ACC112 (cell line): ENCODE measurements around the gene FARP2.

Source experiments
- H2AFZ ChIP-seq: fragments of 200-600 bp; sonication (generic); one replicate; pipeline ENCODE4 v1.6.0; 2017; ENCODE audit warnings: antibody characterized with exemption, low read length; ENCODE audit not compliant: unreplicated experiment
- H3K27ac ChIP-seq: fragments of 200-600 bp; sonication (generic); 2 replicates; pipeline ENCODE4 v1.5.1; 2014; ENCODE audit warnings: low read depth, mild to moderate bottlenecking, antibody characterized with exemption, low read length, moderate library complexity
- H3K27me3 ChIP-seq: fragments of 200-600 bp; sonication (generic); 2 replicates; pipeline ENCODE4 v1.6.1; 2014; ENCODE audit warnings: mild to moderate bottlenecking, antibody characterized with exemption, low read length, moderate library complexity, mixed read lengths; ENCODE audit not compliant: insufficient read depth
- H3K36me3 ChIP-seq: fragments of 200-600 bp; sonication (generic); 2 replicates; pipeline ENCODE4 v1.6.1; 2016; ENCODE audit warnings: mild to moderate bottlenecking, antibody characterized with exemption, low read length, moderate library complexity, mixed read lengths; ENCODE audit not compliant: insufficient read depth
- H3K4me1 ChIP-seq: fragments of 200-600 bp; sonication (generic); one replicate; pipeline ENCODE4 v1.6.1; 2016; ENCODE audit warnings: low read length, mixed read lengths; ENCODE audit not compliant: insufficient read depth, unreplicated experiment, control insufficient read depth
- H3K4me3 ChIP-seq: fragments of 200-600 bp; sonication (generic); 2 replicates; pipeline ENCODE4 v1.5.1; 2014; ENCODE audit warnings: mild to moderate bottlenecking, low read depth, low read length
- H3K79me2 ChIP-seq: fragments of 200-600 bp; sonication (generic); one replicate; pipeline ENCODE4 v1.6.0; 2016; ENCODE audit warnings: low read length; ENCODE audit not compliant: control insufficient read depth, unreplicated experiment, insufficient read depth

Gene FARP2

DNA sequence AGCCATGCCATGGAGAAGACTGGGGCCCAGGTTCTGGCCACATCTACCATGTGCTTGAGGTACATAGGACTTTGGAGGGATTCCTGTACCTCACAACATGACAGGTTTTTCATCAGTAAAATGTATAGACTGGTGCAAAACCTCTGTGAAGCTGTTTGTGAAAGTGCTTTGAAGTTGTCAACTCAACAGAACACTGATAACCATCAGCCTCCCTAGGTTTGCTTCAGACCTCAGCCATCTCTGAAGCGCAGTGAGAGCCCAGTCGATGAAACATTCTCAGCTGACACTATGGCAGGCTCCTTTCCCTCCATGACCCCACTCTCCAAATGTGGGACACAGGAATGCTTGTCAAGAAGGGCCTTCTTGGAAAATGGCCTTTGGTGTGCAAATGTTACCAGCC lies 113.7 kb downstream of the FARP2 start:
- no peak overlapping the region for H3K4me3 ChIP-seq
- no peak overlapping the region for H3K27ac ChIP-seq
- H2AFZ ChIP-seq = no peak overlapping the region
- H3K79me2 ChIP-seq = no peaks in the 10 kb centered on the region
- no peaks in the 10 kb centered on the region for H3K4me1 ChIP-seq
- H3K27me3 ChIP-seq = peaks cover 3% of the 10 kb centered on the region; the same call in 1 of the 2 replicates
- H3K36me3 ChIP-seq = no peaks in the 10 kb centered on the region

DNA sequence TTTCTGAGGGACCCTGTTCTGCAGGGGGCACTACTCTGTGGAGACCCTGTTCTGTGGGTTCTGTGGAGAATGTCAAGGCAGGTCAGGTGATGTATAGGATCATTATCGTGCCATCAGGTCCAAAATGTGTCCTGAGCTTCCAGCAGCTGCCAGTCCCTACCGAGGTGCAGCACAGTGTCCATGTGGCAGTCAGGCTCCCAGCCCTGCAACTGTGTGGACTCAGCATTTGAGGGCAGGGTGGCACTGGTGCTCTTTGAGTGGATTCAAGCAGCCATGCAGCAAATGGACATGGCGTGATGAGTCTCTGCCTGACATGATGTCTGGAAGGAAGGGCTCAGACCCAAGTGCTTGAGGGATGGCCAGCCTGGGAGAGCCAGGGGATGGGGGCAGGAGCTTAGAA lies 117.3 kb downstream of the FARP2 start:
- Histone ChIP-seq H3K4me1 (no peaks in the 10 kb centered on the region), H2AFZ (no peak overlapping the region), H3K36me3 (no peaks in the 10 kb centered on the region), H3K4me3 (no peak overlapping the region), H3K27ac (no peak overlapping the region), H3K79me2 (no peaks in the 10 kb centered on the region), H3K27me3 (peaks cover 3% of the 10 kb centered on the region; the same call in 1 of the 2 replicates)

DNA sequence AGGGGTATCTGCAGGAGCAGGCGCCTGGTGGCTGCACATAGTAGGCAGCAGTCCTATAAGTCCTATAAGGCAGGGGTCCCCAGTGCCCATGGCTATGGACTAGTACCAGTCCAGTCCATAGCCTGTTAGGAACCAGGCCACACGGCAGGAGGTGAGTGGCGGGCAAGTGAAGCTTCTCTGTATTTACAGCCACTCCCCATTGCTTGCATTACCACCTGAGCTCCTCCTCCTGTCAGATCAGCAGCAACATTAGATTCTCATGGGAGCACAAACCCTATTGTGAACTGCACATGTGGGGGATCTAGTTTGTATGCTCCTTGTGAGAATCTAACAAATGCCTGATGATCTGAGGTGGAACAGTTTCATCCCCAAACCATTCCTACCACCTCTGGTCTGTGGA lies 119.2 kb downstream of the FARP2 start:
- H3K36me3 ChIP-seq = no peaks in the 10 kb centered on the region
- H3K4me1 ChIP-seq = no peaks in the 10 kb centered on the region
- peaks cover 3% of the 10 kb centered on the region; the same call in 1 of the 2 replicates for H3K27me3 ChIP-seq
- H3K4me3 ChIP-seq = no peak overlapping the region
- no peak overlapping the region for H2AFZ ChIP-seq
- H3K27ac ChIP-seq = no peak overlapping the region
- H3K79me2 ChIP-seq = no peaks in the 10 kb centered on the region

DNA sequence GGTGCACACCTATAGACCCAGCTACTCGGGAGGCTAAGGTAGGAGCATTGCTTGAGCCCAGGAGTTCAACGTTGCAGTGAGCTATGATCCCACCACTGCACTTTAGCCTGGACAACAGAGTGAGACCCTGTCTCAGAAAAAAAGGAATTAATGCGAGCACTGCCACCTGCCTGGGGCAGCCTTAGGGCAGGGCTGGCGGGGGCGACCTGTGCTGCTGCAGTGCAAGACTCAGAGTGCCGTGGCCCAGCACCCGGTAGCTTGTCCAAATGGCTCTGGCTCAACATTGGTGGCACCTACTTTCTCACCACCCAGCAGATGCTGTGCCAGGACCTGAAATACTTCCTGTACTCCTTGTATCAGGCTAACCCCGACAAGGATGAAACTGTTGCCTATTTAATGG lies 122.1 kb downstream of the FARP2 start:
- no peak overlapping the region for H3K4me3 ChIP-seq
- no peak overlapping the region for H2AFZ ChIP-seq
- no peaks in the 10 kb centered on the region for H3K4me1 ChIP-seq
- H3K27me3 ChIP-seq = no peaks in the 10 kb centered on the region
- no peaks in the 10 kb centered on the region for H3K36me3 ChIP-seq
- no peaks in the 10 kb centered on the region for H3K79me2 ChIP-seq
- no peak overlapping the region for H3K27ac ChIP-seq

GRCh38 chr2:241479026-241479898 lies 123.2 kb downstream of the FARP2 start:
- H3K36me3 ChIP-seq = no peaks in the 10 kb centered on the region

GRCh38 chr2:241481687-241482086 lies 125.6 kb downstream of the FARP2 start:
- no peaks in the 10 kb centered on the region for H3K36me3 ChIP-seq
- no peak overlapping the region for H3K4me3 ChIP-seq
- no peaks in the 10 kb centered on the region for H3K27me3 ChIP-seq
- no peaks in the 10 kb centered on the region for H3K4me1 ChIP-seq
- no peak overlapping the region for H3K27ac ChIP-seq
- no peaks in the 10 kb centered on the region for H3K79me2 ChIP-seq
- no peak overlapping the region for H2AFZ ChIP-seq

More at GRCh38 chr2:241479026-241479898, 123.2 kb downstream of the FARP2 start:
- no peak overlapping the region for H2AFZ ChIP-seq
- H3K27me3 ChIP-seq = no peaks in the 10 kb centered on the region
- no peak overlapping the region for H3K27ac ChIP-seq
- no peaks in the 10 kb centered on the region for H3K4me1 ChIP-seq
- H3K4me3 ChIP-seq = no peak overlapping the region
- H3K79me2 ChIP-seq = no peaks in the 10 kb centered on the region

DNA sequence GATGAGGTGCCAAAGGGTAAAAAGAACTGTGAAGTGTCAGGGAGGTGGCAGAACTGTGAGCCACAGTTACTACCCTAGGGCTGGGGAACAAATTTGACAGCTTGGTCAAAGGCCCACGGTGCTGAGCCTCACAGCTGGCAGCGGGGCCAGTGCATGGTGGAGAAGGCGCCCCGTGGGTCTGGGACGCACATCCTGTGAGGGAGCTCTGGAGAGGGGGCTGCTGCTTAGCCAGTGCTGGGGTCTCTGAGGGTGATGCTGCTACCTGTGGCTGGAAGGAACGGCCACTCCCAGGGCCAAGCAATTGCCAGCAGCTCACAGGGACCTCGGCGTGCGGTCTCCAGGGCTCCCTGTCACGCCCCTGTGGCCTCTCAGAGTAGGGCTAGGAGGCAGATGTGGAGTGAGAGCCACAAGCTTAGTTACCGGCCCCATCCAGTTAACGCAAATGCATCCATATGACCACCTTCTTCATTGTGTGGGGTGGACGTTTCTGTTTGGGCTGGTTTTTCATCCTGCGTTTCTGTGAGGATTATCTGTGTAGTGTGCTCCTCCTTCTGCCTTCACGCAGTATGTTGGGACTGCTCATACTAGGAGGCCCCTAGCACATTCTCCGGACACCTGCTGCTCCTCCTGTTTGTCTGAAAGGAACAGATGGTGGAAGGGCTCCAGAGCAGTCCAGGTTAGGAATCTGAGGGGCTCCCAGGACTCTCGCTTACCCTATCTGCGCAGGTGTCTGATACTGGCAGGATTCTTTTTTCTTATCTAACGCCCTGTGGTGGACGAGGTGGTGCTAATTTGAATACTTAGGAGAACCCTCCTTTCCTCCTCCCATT lies 126.3 kb downstream of the FARP2 start:
- Histone ChIP-seq H3K27me3 (no peaks in the 10 kb centered on the region), H3K27ac (no peak overlapping the region), H3K4me1 (no peaks in the 10 kb centered on the region), H2AFZ (no peak overlapping the region), H3K4me3 (no peak overlapping the region), H3K36me3 (no peaks in the 10 kb centered on the region), H3K79me2 (no peaks in the 10 kb centered on the region)

DNA sequence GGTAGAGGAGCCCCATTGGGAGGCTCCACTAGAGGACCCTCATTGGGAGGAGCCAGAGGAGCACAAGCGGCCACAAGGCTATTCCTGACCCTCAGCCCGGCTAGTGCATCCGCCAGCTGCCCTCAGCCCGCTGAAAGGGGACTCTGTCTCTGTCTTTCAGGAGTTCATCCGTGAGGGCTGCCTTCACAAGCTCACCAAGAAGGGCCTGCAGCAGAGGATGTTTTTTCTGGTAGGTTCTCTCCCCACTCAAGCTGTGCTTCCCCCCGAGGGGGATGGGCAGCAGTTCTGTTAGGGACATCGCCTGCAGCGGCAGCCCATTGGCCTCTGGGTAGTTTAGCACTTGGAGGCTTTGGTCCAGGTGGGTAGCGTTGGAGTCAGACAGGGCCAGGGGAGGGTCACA lies 127.2 kb downstream of the FARP2 start:
- no peaks in the 10 kb centered on the region for H3K4me1 ChIP-seq
- H3K79me2 ChIP-seq = no peaks in the 10 kb centered on the region
- H3K27me3 ChIP-seq = no peaks in the 10 kb centered on the region
- H2AFZ ChIP-seq = no peak overlapping the region
- no peak overlapping the region for H3K4me3 ChIP-seq
- no peak overlapping the region for H3K27ac ChIP-seq
- no peaks in the 10 kb centered on the region for H3K36me3 ChIP-seq

DNA sequence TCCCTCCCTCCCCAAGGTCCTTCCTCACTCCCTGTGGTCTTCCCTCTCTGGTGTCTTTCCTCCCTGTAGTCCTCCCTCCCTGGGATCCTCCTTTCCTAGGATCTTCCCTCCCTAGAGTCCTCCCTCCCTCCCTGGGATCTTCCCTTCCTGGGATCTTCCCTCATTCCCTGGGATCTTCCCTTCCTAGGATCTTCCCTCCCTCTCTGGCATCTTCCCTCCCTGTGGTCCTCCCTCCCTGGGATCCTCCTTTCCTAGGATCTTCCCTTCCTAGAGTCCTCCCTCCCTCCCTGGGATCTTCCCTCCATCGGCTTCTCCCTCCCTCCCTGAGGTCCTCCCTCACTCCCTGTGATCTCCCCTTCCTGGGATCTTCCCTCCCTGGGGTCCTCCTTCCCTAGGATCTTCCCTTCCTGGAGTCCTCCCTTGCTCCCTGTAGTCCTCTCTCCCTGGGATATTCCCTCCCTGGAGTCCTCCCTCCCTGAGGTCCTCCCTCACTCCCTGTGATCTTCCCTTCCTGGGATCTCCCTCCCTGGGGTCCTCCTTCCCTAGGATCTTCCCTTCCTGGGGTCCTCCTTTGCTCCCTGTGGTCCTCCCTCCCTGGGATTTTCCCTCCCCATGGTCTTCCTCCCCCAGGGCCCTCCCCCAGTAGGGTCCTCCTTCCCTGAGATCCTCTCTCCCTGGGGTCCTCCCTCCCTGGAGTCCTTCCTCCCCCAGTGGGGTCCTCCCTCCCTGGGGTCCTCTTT lies 129.3 kb downstream of the FARP2 start:
- Histone ChIP-seq H3K4me1 (no peaks in the 10 kb centered on the region), H2AFZ (no peak overlapping the region), H3K79me2 (no peaks in the 10 kb centered on the region), H3K27me3 (no peaks in the 10 kb centered on the region), H3K27ac (no peak overlapping the region), H3K36me3 (no peaks in the 10 kb centered on the region), H3K4me3 (no peak overlapping the region)

GRCh38 chr2:241489088-241489487 lies 133.0 kb downstream of the FARP2 start:
- Histone ChIP-seq H2AFZ (no peak overlapping the region), H3K79me2 (no peaks in the 10 kb centered on the region), H3K4me3 (no peak overlapping the region), H3K4me1 (no peaks in the 10 kb centered on the region), H3K36me3 (peaks cover 1% of the 10 kb centered on the region; the same call in 1 of the 2 replicates), H3K27ac (no peak overlapping the region), H3K27me3 (no peaks in the 10 kb centered on the region)
